ENCODE results near the gene CABLES2. TPM values are rescaled to one million over a fixed set of nuclear protein-coding genes. Genes with fewer than 3 reads are reported as not detected.

Gene CABLES2
- total and polyA plus RNA-seq, 2 experiments from 2014 or later = 0.66 to 7.3 TPM

DNA sequence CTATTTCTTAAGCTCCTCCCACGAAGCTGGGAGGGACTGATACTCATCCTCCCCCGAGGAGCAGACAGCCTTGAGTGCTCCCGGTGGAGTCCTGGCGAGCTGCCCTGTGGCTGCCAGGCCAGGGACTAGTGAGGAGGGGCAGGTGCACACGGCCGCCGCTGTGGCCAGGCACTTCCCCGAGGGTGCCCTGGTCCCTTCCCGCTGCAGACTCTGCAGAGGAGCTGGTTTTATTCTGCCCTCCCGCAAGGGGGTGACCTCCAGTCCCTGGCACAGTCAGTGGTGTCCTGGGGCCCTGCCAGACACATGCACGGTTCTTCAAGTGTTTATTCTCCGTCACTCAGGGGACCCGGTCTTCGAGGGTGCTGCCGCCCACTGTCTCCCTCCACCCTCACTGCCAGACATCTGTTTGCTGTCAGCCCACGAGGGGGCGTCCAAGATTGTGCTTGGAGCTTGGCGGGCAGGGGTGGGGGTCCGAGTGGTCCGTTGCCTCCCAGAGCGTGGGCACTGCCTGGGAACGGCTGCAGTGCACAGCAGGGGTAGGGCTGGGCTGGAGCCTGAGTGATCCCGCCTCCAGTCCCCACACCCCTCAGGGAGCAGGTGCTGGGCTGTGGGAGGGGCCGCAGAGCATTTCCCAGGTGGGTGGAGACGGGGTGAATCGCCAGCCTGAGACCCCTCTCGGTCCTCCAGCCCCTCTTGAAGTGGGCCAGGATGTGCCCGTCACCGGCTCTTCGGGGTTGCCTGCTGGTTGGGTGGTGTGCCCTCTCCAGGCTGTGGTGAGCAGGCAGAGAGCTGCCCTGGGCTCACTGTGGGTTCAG lies 3.1 kb upstream of the CABLES2 start:
- Histone ChIP-seq H3K4me2 (ENCODE audit: unreplicated experiment) (no peak overlapping the region), H3K9ac (no peak overlapping the region), H3K4me3 (no peak overlapping the region), H3K79me2 (ENCODE audit: insufficient read depth) (no peaks in the 10 kb centered on the region), H4K20me1 (ENCODE audit: insufficient read depth) (no peaks in the 10 kb centered on the region), H2AFZ (no peak overlapping the region), H3K4me1 (ENCODE audit: insufficient read depth) (no peaks in the 10 kb centered on the region), H3K9me2 (ENCODE audit: insufficient read depth) (no peaks in the 10 kb centered on the region), H3K36me3 (ENCODE audit: low read depth) (no peaks in the 10 kb centered on the region), H3K27me3 (replicated peaks; ENCODE audit: insufficient read depth) (no peaks in the 10 kb centered on the region), H3K9me3 (ENCODE audit: low read depth) (no peaks in the 10 kb centered on the region), H3F3A (ENCODE audit: insufficient read depth) (no peaks in the 10 kb centered on the region), H3K27ac (no peak overlapping the region)
- in situ Hi-C loops (cut with MboI) = no loop called here
- 7% methylated on average over 30 of the region's 30 CpGs for WGBS, 2 experiments (ENCODE audit: low coverage in 1 of 2, low lambda C conversion rate in 2 of 2, missing lambda C conversion rate in 2 of 2)
- TF ChIP-seq EZH2 (IDR thresholded peaks at IDR 0.05; ENCODE audit: insufficient read depth, poor library complexity, severe bottlenecking) (no peak), EZH2phosphoT487 (IDR thresholded peaks at IDR 0.05; ENCODE audit: insufficient read depth, low read depth) (no peak)
- DNase-seq = peak; percentile 46

- H3K9ac ChIP-seq = no peak overlapping the region
- no peaks in the 10 kb centered on the region for H3K36me3 ChIP-seq (ENCODE audit: low read depth)
- DNase-seq = no peak
- H3K4me1 ChIP-seq (ENCODE audit: insufficient read depth) = no peaks in the 10 kb centered on the region
- no peaks in the 10 kb centered on the region for H3K9me2 ChIP-seq (ENCODE audit: insufficient read depth)
- H3K79me2 ChIP-seq (ENCODE audit: insufficient read depth) = no peaks in the 10 kb centered on the region
- H4K20me1 ChIP-seq (ENCODE audit: insufficient read depth) = no peaks in the 10 kb centered on the region
- H2AFZ ChIP-seq = no peak overlapping the region
- H3K27me3 ChIP-seq (replicated peaks; ENCODE audit: insufficient read depth) = no peaks in the 10 kb centered on the region
- H3F3A ChIP-seq (ENCODE audit: insufficient read depth) = no peaks in the 10 kb centered on the region
- no peak for TF ChIP-seq EZH2 (IDR thresholded peaks at IDR 0.05; ENCODE audit: insufficient read depth, poor library complexity, severe bottlenecking)
- TF ChIP-seq EZH2phosphoT487 (IDR thresholded peaks at IDR 0.05; ENCODE audit: insufficient read depth, low read depth) = no peak
- WGBS, 2 experiments (ENCODE audit: low coverage in 1 of 2, low lambda C conversion rate in 2 of 2, missing lambda C conversion rate in 2 of 2) = 72 to 74% methylated on average over 12 of the region's 12 CpGs
- no peaks in the 10 kb centered on the region for H3K9me3 ChIP-seq (ENCODE audit: low read depth)
- H3K4me2 ChIP-seq (ENCODE audit: unreplicated experiment) = no peak overlapping the region
- no peak overlapping the region for H3K27ac ChIP-seq
- H3K4me3 ChIP-seq = no peak overlapping the region
- in situ Hi-C loops (cut with MboI) = no loop called here
These were observed 2.2 kb upstream of the CABLES2 start for GRCh38 chr20:62409086-62409853.

DNA sequence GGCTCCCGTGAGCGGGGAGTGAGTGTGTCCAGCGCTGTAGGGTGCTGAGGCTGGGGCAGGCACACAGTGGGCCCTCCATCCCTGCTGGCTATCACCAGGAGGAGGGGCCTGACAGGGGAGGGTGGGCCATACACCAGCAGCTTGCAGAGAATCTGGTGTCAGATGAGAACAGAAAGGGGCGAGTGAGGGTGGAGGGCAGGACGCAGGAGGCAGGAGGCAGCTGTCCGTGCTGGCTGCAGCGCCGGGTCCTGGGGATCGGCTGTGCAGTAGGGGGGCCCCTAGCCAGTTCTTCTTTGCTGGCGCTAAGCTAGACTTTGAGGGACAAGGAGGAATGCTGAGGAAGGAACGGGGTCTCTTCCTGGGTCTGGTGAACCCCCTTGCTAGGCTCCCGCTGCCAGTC lies 1.6 kb upstream of the CABLES2 start:
- WGBS, 2 experiments (ENCODE audit: low coverage in 1 of 2, low lambda C conversion rate in 2 of 2, missing lambda C conversion rate in 2 of 2) = 69% methylated on average over 11 to 12 of the region's 12 CpGs
- no peaks in the 10 kb centered on the region for H3K9me2 ChIP-seq (ENCODE audit: insufficient read depth)
- no peak overlapping the region for H2AFZ ChIP-seq
- H3K4me3 ChIP-seq = no peak overlapping the region
- H3K36me3 ChIP-seq (ENCODE audit: low read depth) = no peaks in the 10 kb centered on the region
- H3K27me3 ChIP-seq (replicated peaks; ENCODE audit: insufficient read depth) = no peaks in the 10 kb centered on the region
- H3F3A ChIP-seq (ENCODE audit: insufficient read depth) = no peaks in the 10 kb centered on the region
- no peaks in the 10 kb centered on the region for H4K20me1 ChIP-seq (ENCODE audit: insufficient read depth)
- in situ Hi-C loops (cut with MboI) = no loop called here
- no peaks in the 10 kb centered on the region for H3K4me1 ChIP-seq (ENCODE audit: insufficient read depth)
- TF ChIP-seq EZH2 (IDR thresholded peaks at IDR 0.05; ENCODE audit: insufficient read depth, poor library complexity, severe bottlenecking) = no peak
- no peak for TF ChIP-seq EZH2phosphoT487 (IDR thresholded peaks at IDR 0.05; ENCODE audit: insufficient read depth, low read depth)
- no peaks in the 10 kb centered on the region for H3K79me2 ChIP-seq (ENCODE audit: insufficient read depth)
- no peak overlapping the region for H3K9ac ChIP-seq
- H3K9me3 ChIP-seq (ENCODE audit: low read depth) = no peaks in the 10 kb centered on the region
- H3K27ac ChIP-seq = no peak overlapping the region
- DNase-seq = no peak
- H3K4me2 ChIP-seq (ENCODE audit: unreplicated experiment) = no peak overlapping the region

DNA sequence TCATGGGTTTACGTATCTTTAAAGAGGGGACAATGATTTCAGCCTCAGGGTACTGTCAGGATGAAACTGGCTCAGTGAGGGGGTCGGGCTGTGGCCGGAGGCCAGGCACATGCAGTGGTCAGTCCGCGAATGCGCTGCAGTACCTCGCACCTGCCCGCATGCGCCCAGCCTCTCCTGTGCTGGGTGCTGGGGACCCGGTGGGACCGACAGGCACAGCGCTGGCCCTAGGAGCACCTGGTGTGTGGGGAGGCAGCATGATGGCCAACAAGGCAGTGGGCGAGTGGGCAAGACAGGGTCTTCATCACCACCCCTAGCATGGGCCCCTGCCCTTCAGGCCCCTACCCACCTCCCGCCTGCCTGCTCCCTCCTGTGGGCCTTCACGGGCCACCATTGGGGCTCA lies 970 bp upstream of the CABLES2 start:
- Histone ChIP-seq H3K9me3 (ENCODE audit: low read depth) (no peaks in the 10 kb centered on the region), H3K9me2 (ENCODE audit: insufficient read depth) (no peaks in the 10 kb centered on the region), H3K4me3 (no peak overlapping the region), H3K4me1 (ENCODE audit: insufficient read depth) (no peaks in the 10 kb centered on the region), H3K4me2 (ENCODE audit: unreplicated experiment) (no peak overlapping the region), H3K79me2 (ENCODE audit: insufficient read depth) (no peaks in the 10 kb centered on the region), H3K9ac (no peak overlapping the region), H2AFZ (no peak overlapping the region), H3K36me3 (ENCODE audit: low read depth) (no peaks in the 10 kb centered on the region), H3F3A (ENCODE audit: insufficient read depth) (no peaks in the 10 kb centered on the region), H3K27me3 (replicated peaks; ENCODE audit: insufficient read depth) (no peaks in the 10 kb centered on the region), H3K27ac (no peak overlapping the region), H4K20me1 (ENCODE audit: insufficient read depth) (no peaks in the 10 kb centered on the region)
- no peak for TF ChIP-seq EZH2 (IDR thresholded peaks at IDR 0.05; ENCODE audit: insufficient read depth, poor library complexity, severe bottlenecking)
- no peak for TF ChIP-seq EZH2phosphoT487 (IDR thresholded peaks at IDR 0.05; ENCODE audit: insufficient read depth, low read depth)
- no peak for DNase-seq
- in situ Hi-C loops (cut with MboI) = no loop called here
- WGBS, 2 experiments (ENCODE audit: low coverage in 1 of 2, low lambda C conversion rate in 2 of 2, missing lambda C conversion rate in 2 of 2) = 89 to 90% methylated on average over 15 of the region's 15 CpGs

All from GM23248 (cell line).